Hindlimb muscle (tissue), 1 donor: ENCODE measurements around the gene PSME3. TPM values are rescaled to one million over a fixed set of nuclear protein-coding genes. Genes with fewer than 3 reads are reported as not detected.
"Not testable (repeated sequence)": the region's sequence is repeated elsewhere in the genome, so short reads cannot be mapped to it uniquely, and the experiment has no call there.

Experiments used
- DNase-seq: peaks from one replicate; pipeline ENCODE4 v3.0.0-alpha.2; 2013
- polyA plus RNA-seq: library from polyadenylated mRNA; unstranded; fragments of 120-200 nt; gene quantifications from one replicate; pipeline ENCODE4 v1.2.1, GENCODE V29; 2013; ENCODE audit not compliant: insufficient read length

PSME3 gene
- polyA plus RNA-seq, 1 donor: 48.1 TPM

- no peak for DNase-seq
These were observed 45.9 kb downstream of the PSME3 start for GRCh38 chr17:42878924-42879595.

GRCh38 chr17:42879596-42879985 is 46.4 kb downstream of the PSME3 start:
- DNase-seq: no peak

DNA sequence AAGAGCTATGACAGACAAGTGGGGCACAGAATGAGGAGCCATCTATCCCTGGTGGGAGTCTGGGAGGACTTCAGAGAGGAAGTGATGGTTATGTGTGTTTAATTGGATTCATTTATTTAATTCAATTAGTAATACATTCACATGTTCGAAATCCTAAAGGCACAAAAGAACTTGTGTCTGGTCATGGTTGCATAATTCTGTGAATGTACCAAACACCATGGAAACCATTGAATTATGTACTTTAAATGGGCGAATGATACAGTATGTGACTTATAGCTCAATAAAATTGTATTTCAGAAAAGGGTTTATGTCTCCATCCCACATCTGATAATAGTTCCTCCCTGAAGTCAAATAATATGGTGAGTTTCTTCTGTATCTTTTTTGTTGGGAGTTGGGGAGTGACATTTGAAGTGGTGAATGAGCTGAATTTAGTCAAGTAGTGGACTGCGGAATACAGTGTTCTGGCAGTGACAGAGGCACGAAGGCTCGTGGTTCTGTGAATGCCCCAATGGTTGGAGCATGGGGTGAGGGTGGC is 47.6 kb downstream of the PSME3 start:
- no peak for DNase-seq

DNA sequence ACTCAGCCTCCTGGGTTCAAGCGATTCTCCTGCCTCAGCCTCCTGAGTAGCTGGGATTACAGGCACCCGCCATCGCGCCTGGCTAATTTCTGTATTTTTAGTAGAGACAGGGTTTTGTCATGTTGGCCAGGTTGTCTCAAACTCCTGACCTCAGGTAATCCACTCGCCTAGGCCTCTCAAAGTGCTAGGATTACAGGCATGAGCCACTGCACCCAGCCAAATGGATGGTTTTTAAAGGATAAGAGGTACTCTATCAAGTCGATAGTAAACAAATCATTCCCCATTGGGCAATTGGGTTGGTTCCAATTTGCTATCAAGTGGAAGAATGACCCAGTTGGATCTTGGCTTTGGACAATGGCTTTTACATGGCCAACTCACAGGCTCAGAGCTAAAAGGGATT is 48.5 kb downstream of the PSME3 start:
- DNase-seq: not testable (repeated sequence)

DNA sequence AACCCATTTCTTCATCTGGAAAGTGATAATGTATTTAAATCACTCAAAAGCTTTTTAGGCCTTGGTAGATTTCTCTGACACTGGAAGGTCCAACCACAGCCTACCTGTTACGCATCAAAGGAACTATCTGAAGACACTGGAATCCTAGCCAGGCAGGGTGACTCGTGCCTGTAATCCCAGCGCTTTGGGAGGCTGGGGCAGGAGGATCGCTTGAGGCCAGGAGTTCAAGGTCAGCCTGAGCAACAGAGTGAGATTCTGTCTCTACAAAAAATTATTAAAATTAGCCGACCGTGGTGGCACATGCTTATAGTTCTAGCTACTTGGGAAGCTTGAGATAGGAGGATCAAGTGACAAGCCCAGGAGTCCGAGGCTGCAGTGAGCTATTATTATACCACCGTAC is 49.0 kb downstream of the PSME3 start:
- no peak for DNase-seq

GRCh38 chr17:42883802-42884558 is 50.8 kb downstream of the PSME3 start:
- DNase-seq: no peak

DNA sequence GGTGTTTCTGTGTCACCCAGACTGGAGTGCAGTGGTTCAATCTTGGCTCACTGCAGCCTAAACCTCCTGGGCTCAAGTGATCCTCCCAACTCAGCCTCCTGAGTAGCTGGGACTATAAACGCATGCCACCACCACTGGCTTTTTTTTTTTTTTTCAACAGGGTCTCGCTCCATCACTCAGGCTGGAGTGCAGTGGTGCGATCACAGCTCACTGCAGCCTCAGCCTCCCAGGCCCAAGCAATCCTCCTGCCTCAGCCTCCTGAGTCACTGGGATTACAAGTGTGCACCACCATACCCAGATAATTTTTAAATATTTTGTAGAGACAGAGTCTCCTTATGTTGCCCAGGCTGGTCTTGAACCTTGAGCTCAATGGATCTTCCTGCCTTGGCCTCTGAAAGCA is 52.6 kb downstream of the PSME3 start:
- not testable (repeated sequence) for DNase-seq

DNA sequence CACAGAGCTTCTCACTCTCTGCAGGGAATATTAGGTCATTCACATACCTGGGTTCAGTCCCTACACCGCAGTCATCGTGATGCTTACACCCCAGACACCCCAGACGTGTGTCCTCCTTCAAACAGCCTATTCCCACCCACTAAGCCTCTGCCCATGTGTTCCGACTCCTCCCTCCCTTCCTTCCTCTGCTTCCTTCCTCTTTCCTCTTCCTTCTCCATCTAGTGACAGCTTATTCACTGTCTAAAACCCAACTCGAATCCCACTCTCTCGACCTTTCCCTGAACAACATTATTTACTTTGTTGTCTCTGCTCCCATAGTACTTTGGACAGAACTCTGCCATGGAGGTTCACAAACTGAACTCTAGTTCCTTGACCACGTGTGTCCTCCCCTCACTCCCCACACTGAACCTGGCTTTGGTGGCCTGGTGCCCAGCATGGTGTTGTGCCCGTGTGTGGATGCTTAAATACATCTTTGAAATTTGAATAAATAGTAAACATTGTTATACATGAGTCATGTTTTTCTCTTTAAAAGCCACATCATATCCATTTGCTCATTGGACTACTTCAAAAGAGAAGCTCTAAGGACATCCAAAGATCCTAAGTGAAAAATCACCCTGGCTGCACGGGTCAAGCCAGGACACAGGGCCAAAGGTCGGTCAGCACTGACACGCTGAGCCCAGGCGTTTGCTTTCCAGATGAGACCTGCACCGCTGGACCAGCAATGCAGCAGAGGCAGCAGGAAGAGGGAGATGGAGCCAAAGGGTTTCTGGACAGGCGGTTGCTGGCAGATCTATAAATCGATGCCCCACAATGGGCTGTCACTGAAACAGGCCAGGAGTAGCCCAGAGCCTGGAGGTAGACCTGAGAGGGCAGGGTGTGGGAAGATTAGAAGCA is 53.3 kb downstream of the PSME3 start:
- DNase-seq: no peak

GRCh38 chr17:42889809-42890208 is 56.6 kb downstream of the PSME3 start:
- DNase-seq: no peak

DNA sequence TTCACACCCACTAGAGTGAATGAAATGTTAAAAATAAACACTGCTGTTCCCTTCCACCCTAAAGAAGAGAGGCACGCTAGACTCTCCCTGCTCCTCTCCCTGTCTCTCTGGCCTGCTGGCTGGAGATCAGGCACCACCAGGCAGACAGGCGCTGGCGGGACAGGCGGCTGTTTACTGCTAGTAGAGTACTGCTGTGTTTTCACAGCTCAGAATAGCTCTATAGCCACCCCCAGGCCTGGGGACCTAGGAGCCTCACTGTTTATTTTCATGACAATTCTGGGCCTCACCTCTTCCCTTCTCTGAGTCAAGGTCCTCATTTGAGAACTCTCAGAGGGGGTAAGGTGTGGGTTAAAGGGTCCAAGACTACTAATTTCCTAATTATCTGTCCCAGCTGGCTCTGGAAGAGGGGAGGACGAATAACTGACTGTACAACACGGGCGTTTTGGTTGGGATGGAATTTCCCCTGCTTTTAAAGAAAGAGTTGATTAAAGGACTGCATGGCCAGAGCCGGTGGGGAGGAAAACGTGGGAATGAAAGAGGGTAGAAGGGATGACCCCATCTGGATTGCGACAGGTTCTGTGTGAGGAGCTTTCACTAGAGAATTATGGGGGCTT is 58.4 kb downstream of the PSME3 start:
- peak; percentile 40 for DNase-seq

GRCh38 chr17:42893359-42893758 is 60.2 kb downstream of the PSME3 start:
- DNase-seq: peak; percentile 45

Other genes with a start within 250 kb of the PSME3 start
- gene RETREG3, start 224.0 kb upstream of the PSME3 start, polyA plus RNA-seq: 39.5 TPM
- 33.6 TPM for gene TUBG1, start 223.7 kb upstream of the PSME3 start, polyA plus RNA-seq
- gene TUBG2, start 174.1 kb upstream of the PSME3 start, polyA plus RNA-seq: 14.7 TPM
- gene PLEKHH3, start 156.4 kb upstream of the PSME3 start, polyA plus RNA-seq: 62.6 TPM
- gene CCR10, start 151.6 kb upstream of the PSME3 start, polyA plus RNA-seq: 3.2 TPM
- 12.1 TPM for gene CNTNAP1, start 150.9 kb upstream of the PSME3 start, polyA plus RNA-seq
- gene EZH1, start 88.4 kb upstream of the PSME3 start, polyA plus RNA-seq: 27.3 TPM
- gene RAMP2, start 72.2 kb upstream of the PSME3 start, polyA plus RNA-seq: 69.2 TPM
- 30.0 TPM for gene VPS25, start 59.9 kb upstream of the PSME3 start, polyA plus RNA-seq
- 0.19 TPM for gene WNK4, start 52.8 kb upstream of the PSME3 start, polyA plus RNA-seq
- gene COA3, start 34.7 kb upstream of the PSME3 start, polyA plus RNA-seq: 53.5 TPM
- 0.70 TPM for gene CNTD1, start 34.5 kb upstream of the PSME3 start, polyA plus RNA-seq
- gene BECN1, start 9.1 kb upstream of the PSME3 start, polyA plus RNA-seq: 49.3 TPM
- gene AOC2, start 11.2 kb downstream of the PSME3 start, polyA plus RNA-seq: 1.0 TPM
- 27.0 TPM for gene AOC3, start 17.8 kb downstream of the PSME3 start, polyA plus RNA-seq
- gene G6PC1, start 67.4 kb downstream of the PSME3 start, polyA plus RNA-seq: not detected
- 56.9 TPM for gene AARSD1, start 131.1 kb downstream of the PSME3 start, polyA plus RNA-seq
- 69.1 TPM for gene PTGES3L, start 146.7 kb downstream of the PSME3 start, polyA plus RNA-seq
- 9.6 TPM for gene RUNDC1, start 147.2 kb downstream of the PSME3 start, polyA plus RNA-seq
- gene RPL27, start 165.0 kb downstream of the PSME3 start, polyA plus RNA-seq: 2,367 TPM
- 7.2 TPM for gene IFI35, start 173.4 kb downstream of the PSME3 start, polyA plus RNA-seq
- 68.5 TPM for gene VAT1, start 189.0 kb downstream of the PSME3 start, polyA plus RNA-seq
- 0.45 TPM for gene RND2, start 191.8 kb downstream of the PSME3 start, polyA plus RNA-seq